Fibroblast of pulmonary artery (primary cell): ENCODE data around the gene NT5C.

ENCODE experiments used
- DNase-seq: peaks from one replicate; pipeline ENCODE4 v3.0.0-alpha.2; 2010; ENCODE audit warnings: low read depth
- H3K4me3 ChIP-seq: replicated peaks from 2 replicates; pipeline ENCODE4 v1.5.1; 2011; ENCODE audit warnings: low read depth, mild to moderate bottlenecking, control low read depth, low read length, moderate library complexity
- TF ChIP-seq, protein P1 (sequence below): IDR thresholded peaks from 2 replicates; pipeline ENCODE4 v1.5.1; 2011; ENCODE audit warnings: mild to moderate bottlenecking, control low read depth, low read length, inconsistent platforms; ENCODE audit errors: missing control alignments

The NT5C gene

DNA sequence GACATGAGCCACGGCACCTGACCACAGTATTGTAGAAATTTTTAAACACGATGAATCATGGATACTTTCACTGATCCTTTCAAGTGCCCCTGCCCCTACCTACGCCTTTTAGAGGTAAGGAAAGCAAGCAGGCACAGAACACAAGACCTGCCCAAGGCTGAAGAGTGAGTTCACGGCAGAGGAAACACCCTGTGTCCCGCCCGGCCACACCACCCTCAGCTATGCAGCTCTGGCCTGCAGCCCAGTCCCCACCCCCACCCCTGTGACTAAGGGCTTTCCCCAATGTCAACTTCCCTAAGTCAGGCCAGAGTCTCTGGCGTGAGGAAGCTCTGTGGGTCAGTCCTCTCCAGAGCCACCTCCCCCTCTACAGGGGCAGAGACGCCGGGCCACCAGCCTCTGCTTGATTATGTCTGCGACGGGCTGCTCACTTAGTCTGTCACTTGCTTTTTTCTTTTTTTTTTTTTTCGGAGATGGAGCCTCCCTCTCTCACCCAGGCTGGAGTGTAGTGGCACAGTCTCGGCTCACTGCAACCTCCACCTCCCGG, 35.4 kb downstream of the NT5C start:
- DNase-seq, result peak; percentile 66
- no peak overlapping the region for H3K4me3 ChIP-seq
- TF ChIP-seq, protein P1, sequence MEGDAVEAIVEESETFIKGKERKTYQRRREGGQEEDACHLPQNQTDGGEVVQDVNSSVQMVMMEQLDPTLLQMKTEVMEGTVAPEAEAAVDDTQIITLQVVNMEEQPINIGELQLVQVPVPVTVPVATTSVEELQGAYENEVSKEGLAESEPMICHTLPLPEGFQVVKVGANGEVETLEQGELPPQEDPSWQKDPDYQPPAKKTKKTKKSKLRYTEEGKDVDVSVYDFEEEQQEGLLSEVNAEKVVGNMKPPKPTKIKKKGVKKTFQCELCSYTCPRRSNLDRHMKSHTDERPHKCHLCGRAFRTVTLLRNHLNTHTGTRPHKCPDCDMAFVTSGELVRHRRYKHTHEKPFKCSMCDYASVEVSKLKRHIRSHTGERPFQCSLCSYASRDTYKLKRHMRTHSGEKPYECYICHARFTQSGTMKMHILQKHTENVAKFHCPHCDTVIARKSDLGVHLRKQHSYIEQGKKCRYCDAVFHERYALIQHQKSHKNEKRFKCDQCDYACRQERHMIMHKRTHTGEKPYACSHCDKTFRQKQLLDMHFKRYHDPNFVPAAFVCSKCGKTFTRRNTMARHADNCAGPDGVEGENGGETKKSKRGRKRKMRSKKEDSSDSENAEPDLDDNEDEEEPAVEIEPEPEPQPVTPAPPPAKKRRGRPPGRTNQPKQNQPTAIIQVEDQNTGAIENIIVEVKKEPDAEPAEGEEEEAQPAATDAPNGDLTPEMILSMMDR, result no peak

DNA sequence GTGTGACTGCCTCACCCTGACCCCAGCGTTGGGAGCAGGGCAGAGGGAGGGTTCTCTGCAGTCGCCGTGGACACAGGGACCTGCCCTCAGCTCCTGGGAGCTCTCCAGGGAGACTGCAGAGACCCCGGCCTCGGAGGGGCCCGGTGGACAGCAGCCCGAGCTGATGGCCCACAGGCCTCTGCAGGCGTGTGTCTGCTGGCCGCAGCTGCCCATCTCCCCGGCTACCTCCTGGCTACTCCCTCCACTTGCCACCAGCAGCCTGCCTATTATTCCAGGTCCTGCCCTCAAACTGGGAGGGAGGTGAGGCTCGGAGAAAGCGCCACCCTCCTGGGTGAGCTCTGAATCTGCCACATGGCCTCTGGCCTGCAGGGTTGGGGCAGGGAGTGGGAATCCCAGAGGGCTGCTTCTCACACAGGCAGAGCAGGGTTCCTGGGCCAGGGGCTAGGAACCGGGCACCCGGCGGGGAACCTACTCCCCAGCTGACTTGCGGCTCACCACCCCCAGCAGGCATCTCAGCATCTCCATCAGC, 36.6 kb downstream of the NT5C start:
- no peak overlapping the region for H3K4me3 ChIP-seq

DNA sequence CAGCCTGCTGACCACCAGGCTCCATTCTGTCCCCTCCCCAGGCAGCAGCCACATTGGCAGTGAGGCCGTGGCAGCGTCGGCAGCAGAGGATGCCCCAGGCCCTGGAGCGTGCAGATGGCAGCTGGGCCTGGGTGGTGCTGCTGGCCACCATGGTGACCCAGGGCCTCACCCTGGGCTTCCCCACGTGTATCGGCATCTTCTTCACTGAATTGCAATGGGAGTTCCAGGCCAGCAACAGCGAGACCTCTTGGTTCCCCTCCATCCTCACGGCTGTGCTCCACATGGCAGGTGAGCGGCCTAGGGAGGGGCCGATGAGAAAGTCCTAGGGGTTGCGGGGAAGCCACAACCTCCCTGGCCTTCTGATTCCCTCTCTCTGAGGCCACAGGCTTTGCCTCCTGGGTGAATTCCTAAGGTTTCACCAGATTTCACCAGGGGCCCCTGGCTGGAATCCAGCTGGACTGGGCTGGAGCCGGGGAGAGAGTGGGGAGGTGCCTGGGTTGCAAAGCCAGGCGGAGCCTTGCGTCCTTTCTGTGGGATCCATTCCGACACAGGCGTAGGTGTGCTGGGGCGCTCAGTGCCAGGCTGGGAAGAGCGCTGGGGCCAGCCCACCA, 37.9 kb downstream of the NT5C start:
- TF ChIP-seq, protein P1, result no peak
- no peak overlapping the region for H3K4me3 ChIP-seq
- DNase-seq, result no peak

More for the DNA sequence above, 36.6 kb downstream of the NT5C start:
- DNase-seq, result no peak
- TF ChIP-seq, protein P1, result no peak

- H3K4me3 ChIP-seq, result no peak overlapping the region
- DNase-seq, result no peak
- TF ChIP-seq, protein P1, result no peak
These were observed 39.7 kb downstream of the NT5C start for GRCh38 chr17:75091855-75092327.

DNA sequence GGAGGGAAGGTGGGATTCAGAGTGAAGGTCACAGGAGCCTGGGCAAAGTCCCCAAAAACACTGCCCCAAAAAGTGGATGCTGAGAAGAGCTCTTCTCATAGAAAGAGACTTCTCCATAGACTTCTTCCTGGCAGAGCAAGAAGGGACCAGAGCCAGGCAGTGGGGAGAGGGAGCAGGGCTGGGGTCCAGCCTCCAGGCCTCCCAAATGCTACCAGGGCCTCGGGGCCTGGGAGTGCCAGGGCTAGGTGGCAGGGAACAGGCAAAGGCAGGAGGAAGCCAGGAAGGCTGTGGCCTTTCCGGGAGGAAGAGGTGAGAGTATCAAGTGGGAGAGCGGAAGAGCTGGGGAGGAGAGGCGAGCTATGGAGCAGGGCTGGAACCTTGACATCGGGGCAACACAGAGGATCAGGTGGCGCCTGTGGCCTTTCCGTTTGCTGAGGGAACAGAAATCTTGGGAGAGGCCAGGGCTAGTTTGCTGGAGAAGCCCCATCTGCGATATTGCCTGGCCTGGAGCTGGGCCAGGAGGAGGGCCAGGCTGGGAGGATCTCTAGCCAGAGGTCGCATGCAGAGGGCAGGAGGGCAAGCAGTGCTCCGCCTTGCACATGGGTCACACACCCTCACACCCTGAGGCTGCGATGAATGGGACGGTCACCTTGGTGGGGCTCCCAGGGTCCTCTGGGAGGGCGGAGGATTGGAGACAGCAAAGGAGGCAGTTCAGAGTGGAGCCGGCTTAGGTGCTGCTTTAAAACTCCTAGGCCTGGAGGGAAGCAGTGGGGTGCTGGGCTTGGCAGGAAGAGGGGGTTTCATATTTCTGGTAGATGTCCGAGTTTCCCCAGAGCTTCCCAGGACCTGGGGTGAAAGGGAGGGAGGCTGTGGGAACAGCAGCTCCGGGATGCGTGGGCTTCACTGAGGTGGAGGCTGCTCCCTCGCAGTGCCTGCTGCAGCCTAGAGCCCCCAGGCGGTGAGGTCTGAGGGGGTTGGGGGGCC, 40.4 kb downstream of the NT5C start:
- DNase-seq, result no peak
- no peak overlapping the region for H3K4me3 ChIP-seq
- TF ChIP-seq, protein P1, result no peak

- no peak for DNase-seq
- TF ChIP-seq, protein P1, result no peak
- peak overlapping the region; percentile 58 for H3K4me3 ChIP-seq
These were observed 42.8 kb downstream of the NT5C start for GRCh38 chr17:75088465-75089417.
